ENCODE data around the gene SHC3. TPM values are rescaled to one million over a fixed set of nuclear protein-coding genes. Genes with fewer than 3 reads are reported as not detected.

SHC3 gene
- total and polyA plus RNA-seq, 2 experiments from 2014 or later: 1.3 to 2.9 TPM

DNA sequence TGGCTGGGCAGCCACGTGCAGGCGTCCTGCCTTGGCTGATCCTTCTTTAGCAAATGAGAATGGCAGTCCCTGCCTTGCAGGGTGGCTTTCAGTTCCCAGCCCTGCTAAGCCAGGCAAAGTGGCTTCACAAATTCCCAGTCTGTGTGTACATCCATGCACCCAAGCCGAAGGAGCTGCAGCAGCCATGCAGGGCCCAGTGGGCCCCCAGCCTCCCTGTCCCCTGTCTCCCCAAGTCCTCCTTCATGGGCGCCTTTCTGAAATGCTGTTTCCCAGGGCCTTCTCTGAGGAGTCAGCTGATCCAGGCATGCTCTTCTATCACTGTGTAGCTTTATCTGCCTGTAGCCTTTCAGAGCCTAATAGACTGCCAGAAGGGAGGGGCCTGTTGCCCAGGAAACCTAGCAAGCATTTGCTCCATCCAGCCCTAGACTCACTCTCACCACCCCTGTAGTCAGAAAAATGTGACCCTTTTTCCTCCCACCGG lies 47.4 kb upstream of the SHC3 start (continued):
- TF ChIP-seq, protein P1, sequence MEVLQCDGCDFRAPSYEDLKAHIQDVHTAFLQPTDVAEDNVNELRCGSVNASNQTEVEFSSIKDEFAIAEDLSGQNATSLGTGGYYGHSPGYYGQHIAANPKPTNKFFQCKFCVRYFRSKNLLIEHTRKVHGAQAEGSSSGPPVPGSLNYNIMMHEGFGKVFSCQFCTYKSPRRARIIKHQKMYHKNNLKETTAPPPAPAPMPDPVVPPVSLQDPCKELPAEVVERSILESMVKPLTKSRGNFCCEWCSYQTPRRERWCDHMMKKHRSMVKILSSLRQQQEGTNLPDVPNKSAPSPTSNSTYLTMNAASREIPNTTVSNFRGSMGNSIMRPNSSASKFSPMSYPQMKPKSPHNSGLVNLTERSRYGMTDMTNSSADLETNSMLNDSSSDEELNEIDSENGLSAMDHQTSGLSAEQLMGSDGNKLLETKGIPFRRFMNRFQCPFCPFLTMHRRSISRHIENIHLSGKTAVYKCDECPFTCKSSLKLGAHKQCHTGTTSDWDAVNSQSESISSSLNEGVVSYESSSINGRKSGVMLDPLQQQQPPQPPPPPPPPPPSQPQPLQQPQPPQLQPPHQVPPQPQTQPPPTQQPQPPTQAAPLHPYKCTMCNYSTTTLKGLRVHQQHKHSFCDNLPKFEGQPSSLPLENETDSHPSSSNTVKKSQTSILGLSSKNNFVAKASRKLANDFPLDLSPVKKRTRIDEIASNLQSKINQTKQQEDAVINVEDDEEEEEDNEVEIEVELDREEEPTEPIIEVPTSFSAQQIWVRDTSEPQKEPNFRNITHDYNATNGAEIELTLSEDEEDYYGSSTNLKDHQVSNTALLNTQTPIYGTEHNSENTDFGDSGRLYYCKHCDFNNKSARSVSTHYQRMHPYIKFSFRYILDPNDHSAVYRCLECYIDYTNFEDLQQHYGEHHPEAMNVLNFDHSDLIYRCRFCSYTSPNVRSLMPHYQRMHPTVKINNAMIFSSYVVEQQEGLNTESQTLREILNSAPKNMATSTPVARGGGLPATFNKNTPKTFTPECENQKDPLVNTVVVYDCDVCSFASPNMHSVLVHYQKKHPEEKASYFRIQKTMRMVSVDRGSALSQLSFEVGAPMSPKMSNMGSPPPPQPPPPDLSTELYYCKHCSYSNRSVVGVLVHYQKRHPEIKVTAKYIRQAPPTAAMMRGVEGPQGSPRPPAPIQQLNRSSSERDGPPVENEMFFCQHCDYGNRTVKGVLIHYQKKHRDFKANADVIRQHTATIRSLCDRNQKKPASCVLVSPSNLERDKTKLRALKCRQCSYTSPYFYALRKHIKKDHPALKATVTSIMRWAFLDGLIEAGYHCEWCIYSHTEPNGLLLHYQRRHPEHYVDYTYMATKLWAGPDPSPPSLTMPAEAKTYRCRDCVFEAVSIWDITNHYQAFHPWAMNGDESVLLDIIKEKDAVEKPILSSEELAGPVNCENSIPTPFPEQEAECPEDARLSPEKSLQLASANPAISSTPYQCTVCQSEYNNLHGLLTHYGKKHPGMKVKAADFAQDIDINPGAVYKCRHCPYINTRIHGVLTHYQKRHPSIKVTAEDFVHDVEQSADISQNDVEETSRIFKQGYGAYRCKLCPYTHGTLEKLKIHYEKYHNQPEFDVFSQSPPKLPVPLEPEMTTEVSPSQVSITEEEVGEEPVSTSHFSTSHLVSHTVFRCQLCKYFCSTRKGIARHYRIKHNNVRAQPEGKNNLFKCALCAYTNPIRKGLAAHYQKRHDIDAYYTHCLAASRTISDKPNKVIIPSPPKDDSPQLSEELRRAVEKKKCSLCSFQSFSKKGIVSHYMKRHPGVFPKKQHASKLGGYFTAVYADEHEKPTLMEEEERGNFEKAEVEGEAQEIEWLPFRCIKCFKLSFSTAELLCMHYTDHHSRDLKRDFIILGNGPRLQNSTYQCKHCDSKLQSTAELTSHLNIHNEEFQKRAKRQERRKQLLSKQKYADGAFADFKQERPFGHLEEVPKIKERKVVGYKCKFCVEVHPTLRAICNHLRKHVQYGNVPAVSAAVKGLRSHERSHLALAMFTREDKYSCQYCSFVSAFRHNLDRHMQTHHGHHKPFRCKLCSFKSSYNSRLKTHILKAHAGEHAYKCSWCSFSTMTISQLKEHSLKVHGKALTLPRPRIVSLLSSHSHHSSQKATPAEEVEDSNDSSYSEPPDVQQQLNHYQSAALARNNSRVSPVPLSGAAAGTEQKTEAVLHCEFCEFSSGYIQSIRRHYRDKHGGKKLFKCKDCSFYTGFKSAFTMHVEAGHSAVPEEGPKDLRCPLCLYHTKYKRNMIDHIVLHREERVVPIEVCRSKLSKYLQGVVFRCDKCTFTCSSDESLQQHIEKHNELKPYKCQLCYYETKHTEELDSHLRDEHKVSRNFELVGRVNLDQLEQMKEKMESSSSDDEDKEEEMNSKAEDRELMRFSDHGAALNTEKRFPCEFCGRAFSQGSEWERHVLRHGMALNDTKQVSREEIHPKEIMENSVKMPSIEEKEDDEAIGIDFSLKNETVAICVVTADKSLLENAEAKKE (CRISPR knock-in tag; IDR thresholded peaks at IDR 0.05): no peak

DNA sequence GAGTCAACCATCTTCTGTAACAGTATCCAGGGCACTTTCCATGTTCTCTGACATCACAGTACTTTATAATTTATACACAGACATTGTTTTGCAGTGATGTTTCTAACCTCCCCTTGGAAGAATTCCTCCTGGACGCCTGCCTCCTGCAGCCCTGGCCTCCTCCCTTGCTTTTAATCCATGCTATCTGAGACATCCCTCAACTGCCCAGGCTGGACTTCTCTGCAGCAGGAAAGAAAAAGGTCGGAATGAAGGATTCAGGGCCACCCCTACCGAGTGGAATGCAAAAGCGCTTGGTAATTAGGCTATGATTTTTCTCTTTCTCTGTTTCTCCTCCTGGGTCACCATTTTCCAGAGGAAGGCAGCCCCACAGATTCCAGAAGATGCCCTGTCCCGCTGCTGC lies 47.0 kb upstream of the SHC3 start:
- Mint-ChIP-seq H3K27ac (no peak overlapping the region), H3K4me3 (no peak overlapping the region), H3K9me3 (no peaks in the 10 kb centered on the region; the same call in 1 of the 3 replicates), H3K4me1 (peaks cover 20% of the 10 kb centered on the region), H3K36me3 (ENCODE audit: low read depth) (no peaks in the 10 kb centered on the region), H3K27me3 (ENCODE audit: insufficient read depth, low read depth, poor library complexity) (peaks cover 7% of the 10 kb centered on the region)
- Histone ChIP-seq H3K4me2 (peak overlapping the region; percentile 60; the same call in 1 of the 2 replicates), H2AFZ (peak overlapping the region; percentile 90), H3K27ac (ENCODE audit: low read depth) (no peak overlapping the region), H3K9me2 (ENCODE audit: insufficient read depth) (no peaks in the 10 kb centered on the region), H3F3A (replicated peaks; ENCODE audit: low read depth) (no peaks in the 10 kb centered on the region), H3K4me3 (no peak overlapping the region), H3K4me1 (ENCODE audit: insufficient read depth) (peaks cover 10% of the 10 kb centered on the region; the same call in 1 of the 2 replicates), H3K27me3 (ENCODE audit: insufficient read depth) (no peaks in the 10 kb centered on the region), H3K79me2 (replicated peaks; ENCODE audit: insufficient read depth) (no peaks in the 10 kb centered on the region), H3K36me3 (ENCODE audit: insufficient read depth) (no peaks in the 10 kb centered on the region), H4K20me1 (replicated peaks; ENCODE audit: insufficient read depth) (peaks cover 4% of the 10 kb centered on the region; the same call in 1 of the 2 replicates)
- DNase-seq (ENCODE audit: low spot score): no peak
- peak; percentile 22 for ATAC-seq
- TF ChIP-seq EZH2phosphoT487 (IDR thresholded peaks at IDR 0.05; ENCODE audit: unreplicated experiment) (no peak), JUNB (IDR thresholded peaks at IDR 0.05; ENCODE audit: unreplicated experiment) (no peak), ZNF114 (CRISPR knock-in tag; IDR thresholded peaks at IDR 0.05) (no peak)
- TF ChIP-seq, protein P2, sequence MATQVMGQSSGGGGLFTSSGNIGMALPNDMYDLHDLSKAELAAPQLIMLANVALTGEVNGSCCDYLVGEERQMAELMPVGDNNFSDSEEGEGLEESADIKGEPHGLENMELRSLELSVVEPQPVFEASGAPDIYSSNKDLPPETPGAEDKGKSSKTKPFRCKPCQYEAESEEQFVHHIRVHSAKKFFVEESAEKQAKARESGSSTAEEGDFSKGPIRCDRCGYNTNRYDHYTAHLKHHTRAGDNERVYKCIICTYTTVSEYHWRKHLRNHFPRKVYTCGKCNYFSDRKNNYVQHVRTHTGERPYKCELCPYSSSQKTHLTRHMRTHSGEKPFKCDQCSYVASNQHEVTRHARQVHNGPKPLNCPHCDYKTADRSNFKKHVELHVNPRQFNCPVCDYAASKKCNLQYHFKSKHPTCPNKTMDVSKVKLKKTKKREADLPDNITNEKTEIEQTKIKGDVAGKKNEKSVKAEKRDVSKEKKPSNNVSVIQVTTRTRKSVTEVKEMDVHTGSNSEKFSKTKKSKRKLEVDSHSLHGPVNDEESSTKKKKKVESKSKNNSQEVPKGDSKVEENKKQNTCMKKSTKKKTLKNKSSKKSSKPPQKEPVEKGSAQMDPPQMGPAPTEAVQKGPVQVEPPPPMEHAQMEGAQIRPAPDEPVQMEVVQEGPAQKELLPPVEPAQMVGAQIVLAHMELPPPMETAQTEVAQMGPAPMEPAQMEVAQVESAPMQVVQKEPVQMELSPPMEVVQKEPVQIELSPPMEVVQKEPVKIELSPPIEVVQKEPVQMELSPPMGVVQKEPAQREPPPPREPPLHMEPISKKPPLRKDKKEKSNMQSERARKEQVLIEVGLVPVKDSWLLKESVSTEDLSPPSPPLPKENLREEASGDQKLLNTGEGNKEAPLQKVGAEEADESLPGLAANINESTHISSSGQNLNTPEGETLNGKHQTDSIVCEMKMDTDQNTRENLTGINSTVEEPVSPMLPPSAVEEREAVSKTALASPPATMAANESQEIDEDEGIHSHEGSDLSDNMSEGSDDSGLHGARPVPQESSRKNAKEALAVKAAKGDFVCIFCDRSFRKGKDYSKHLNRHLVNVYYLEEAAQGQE (IDR thresholded peaks at IDR 0.05; ENCODE audit: unreplicated experiment): no peak
- TF ChIP-seq, protein P1 (CRISPR knock-in tag; IDR thresholded peaks at IDR 0.05): no peak

Data from GM23338 (cell line).